ENCODE results near the gene DGLUCY. TPM values are rescaled to one million over a fixed set of nuclear protein-coding genes. Genes with fewer than 3 reads are reported as not detected.

The DGLUCY gene
- total and polyA plus RNA-seq, 2 experiments from 2014 or later = 44.8 to 51.3 TPM

- Histone ChIP-seq H3K4me1 (ENCODE audit: insufficient read depth) (no peaks in the 10 kb centered on the region), H3K27ac (no peak overlapping the region), H3K4me3 (no peak overlapping the region), H3K9me2 (replicated peaks; ENCODE audit: insufficient read depth) (no peaks in the 10 kb centered on the region), H3K4me2 (no peak overlapping the region), H3K9me3 (ENCODE audit: low read depth) (no peaks in the 10 kb centered on the region), H3K79me2 (no peaks in the 10 kb centered on the region), H3K27me3 (no peaks in the 10 kb centered on the region), H2AFZ (no peak overlapping the region), H3K36me3 (replicated peaks; ENCODE audit: insufficient read depth, low read depth) (no peaks in the 10 kb centered on the region), H4K20me1 (ENCODE audit: insufficient read depth, poor library complexity, severe bottlenecking) (no peaks in the 10 kb centered on the region)
- TF ChIP-seq CTCF (IDR thresholded peaks at IDR 0.05; ENCODE audit: poor library complexity) = no peak
- TF ChIP-seq EZH2 (IDR thresholded peaks at IDR 0.05; ENCODE audit: borderline replicate concordance) = no peak
- TF ChIP-seq EZH2phosphoT487 (IDR thresholded peaks at IDR 0.05; ENCODE audit: low read depth, severe bottlenecking, unreplicated experiment) = no peak
- 95% methylated on average over 9 of the region's 9 CpGs for WGBS (ENCODE audit: low lambda C conversion rate, missing lambda C conversion rate)
- no peak for DNase-seq (ENCODE audit: low spot score)
Observed at GRCh38 chr14:91274796-91275195, 160.9 kb downstream of the DGLUCY start.

Small RNAs within 50 kb of the gene (small RNA-seq; reads per million reads assigned to genes)
- gene RNU7-30P (not detected), gene SNORA11B (1.4 reads per million, percentile 81 among the genes with 10 or more reads in this experiment)

Other genes with a start within 250 kb of the DGLUCY start
- gene RPS6KA5, start 53.4 kb upstream of the DGLUCY start, total RNA-seq = 6.3 and 6.7 TPM in 2 replicates
- gene RPS6KA5, start 53.4 kb upstream of the DGLUCY start, polyA plus RNA-seq = 3.0 and 4.8 TPM in 2 replicates
- 0.20 and 0.44 TPM in 2 replicates for gene GPR68, start 130.6 kb downstream of the DGLUCY start, total RNA-seq
- 0.42 TPM in 1 of 2 replicates, not detected in the other for gene GPR68, start 130.6 kb downstream of the DGLUCY start, polyA plus RNA-seq